GM12878 (cell line): ENCODE results near the gene TMEM244. TPM values are rescaled to one million over a fixed set of nuclear protein-coding genes. Genes with fewer than 3 reads are reported as not detected.
A peak's percentile ranks its signal among the peaks of the same experiment; 100 is the strongest.

Experiments
- CEBPB ChIP-seq, 2 experiments: fragments of 150-350 bp in 1 of 2; IDR thresholded peaks; 2 replicates each; pipeline ENCODE4 v1.6.1; 2012 to 2014; ENCODE audit warnings: low read depth in 2 of 2, low read length in 2 of 2, borderline replicate concordance in 1 of 2, inconsistent platforms in 1 of 2
- EP300 ChIP-seq, 2 experiments: fragments of 150-350 bp in 1 of 2; IDR thresholded peaks; 2 replicates each; pipeline ENCODE4 v1.6.1; 2011 to 2012; ENCODE audit warnings: low read depth in 2 of 2, low read length in 2 of 2, borderline replicate concordance in 1 of 2, improper control_type of control experiment in 1 of 2, inconsistent platforms in 1 of 2; ENCODE audit not compliant: control insufficient read depth in 1 of 2
- FOXM1 ChIP-seq: IDR thresholded peaks from 2 replicates; pipeline ENCODE4 v1.6.1; 2012; ENCODE audit warnings: low read depth, mild to moderate bottlenecking, inconsistent platforms, low read length, moderate library complexity
- MTA3 ChIP-seq: IDR thresholded peaks from 2 replicates; pipeline ENCODE4 v1.6.1; 2012; ENCODE audit warnings: low read length, inconsistent platforms, borderline replicate concordance
- NR2C2 ChIP-seq: IDR thresholded peaks from 2 replicates; pipeline ENCODE4 v1.6.1; 2011; ENCODE audit warnings: borderline replicate concordance, low read depth; ENCODE audit not compliant: control insufficient read depth, insufficient read length
- PAX8 ChIP-seq: fragments of 450-650 bp; IDR thresholded peaks from 2 replicates; pipeline ENCODE4 v1.6.1; 2017; ENCODE audit warnings: mild to moderate bottlenecking, moderate library complexity
- SMAD5 ChIP-seq: IDR thresholded peaks from 2 replicates; pipeline ENCODE4 v1.6.1; 2016; ENCODE audit warnings: antibody characterized with exemption, low read depth
- SP1 ChIP-seq: IDR thresholded peaks from one replicate; pipeline ENCODE4 v1.6.1; 2011; ENCODE audit warnings: low read depth, low read length
- SPI1 ChIP-seq: IDR thresholded peaks from 2 replicates; pipeline ENCODE4 v1.6.1; 2011; ENCODE audit warnings: low read depth, mild to moderate bottlenecking, low read length, moderate library complexity, borderline replicate concordance; ENCODE audit not compliant: insufficient read depth
- SRF ChIP-seq, 2 experiments: IDR thresholded peaks; 2 replicates each; pipeline ENCODE4 v1.6.1; 2011; ENCODE audit warnings: low read depth in 2 of 2, low read length in 2 of 2, mild to moderate bottlenecking in 1 of 2, moderate library complexity in 1 of 2
- SUZ12 ChIP-seq: fragments of 200-600 bp; sonication (generic); IDR thresholded peaks from one replicate; pipeline ENCODE4 v1.6.1; 2018; ENCODE audit warnings: antibody characterized with exemption, mild to moderate bottlenecking; ENCODE audit not compliant: unreplicated experiment
- TARDBP ChIP-seq: IDR thresholded peaks from 2 replicates; pipeline ENCODE4 v1.6.1; 2016; ENCODE audit warnings: borderline replicate concordance
- ZNF207 ChIP-seq: fragments of 450-650 bp; IDR thresholded peaks from 2 replicates; pipeline ENCODE4 v1.6.1; 2014; ENCODE audit warnings: antibody characterized with exemption, mild to moderate bottlenecking, borderline replicate concordance
- ZNF384 ChIP-seq: IDR thresholded peaks from 2 replicates; pipeline ENCODE4 v1.6.1; 2012; ENCODE audit warnings: low read depth, mild to moderate bottlenecking, low read length, improper control_type of control experiment, borderline replicate concordance
- ZNF622 ChIP-seq: fragments of 450-650 bp; IDR thresholded peaks from 2 replicates; pipeline ENCODE4 v1.6.1; 2017; ENCODE audit warnings: mild to moderate bottlenecking, inconsistent platforms
- polyA plus RNA-seq, 11 experiments: library from polyadenylated mRNA; depleted of rRNA in 4 of 11; unstranded in 6 of 11; stranded (reverse) in 5 of 11; fragments of >200 nt; fragmentation: Nextera tagmentation in 4 of 11; fragmentation: Illumina TruSeq in 1 of 11; extraction: Ambion mirVana in 4 of 11; extraction: Trizol in 1 of 11; gene quantifications; 1 replicate in 1 of 11; 2 replicates in 10 of 11; pipeline versions ENCODE4 v1.2.1 to v1.2.3, GENCODE V29; 2011 to 2016; ENCODE audit warnings: inconsistent platforms in 2 of 11, missing spikeins in 2 of 11, low read depth in 1 of 11
- total RNA-seq, 4 experiments: library from RNA; depleted of rRNA in 3 of 4; stranded (reverse); fragments of >200 nt in 3 of 4; fragmentation: Illumina TruSeq in 1 of 4; extraction: Trizol in 1 of 4; gene quantifications; 2 replicates each; pipeline versions ENCODE4 v1.2.1 to v1.2.3, GENCODE V29; 2013 to 2021
- TF ChIP-seq, protein P1 (sequence below): fragments of 450-650 bp; IDR thresholded peaks from 2 replicates; pipeline ENCODE4 v1.6.1; 2017; ENCODE audit warnings: mild to moderate bottlenecking, moderate library complexity
- TF ChIP-seq, protein P2 (sequence below): fragments of 450-650 bp; formaldehyde crosslinking; IDR thresholded peaks from 2 replicates; pipeline ENCODE4 v1.4.0; 2020; ENCODE audit warnings: mild to moderate bottlenecking, moderate library complexity
- TF ChIP-seq, protein P3 (sequence below): IDR thresholded peaks from 2 replicates; pipeline ENCODE4 v1.6.1; 2012; ENCODE audit warnings: low read depth, low read length, improper control_type of control experiment
- TF ChIP-seq, protein P4 (sequence below): fragments of 450-650 bp; IDR thresholded peaks from 2 replicates; pipeline ENCODE4 v1.6.1; 2016; ENCODE audit warnings: mild to moderate bottlenecking

The TMEM244 gene
- total and polyA plus RNA-seq, 10 of the 15 experiments (the other 5 are each of a cell fraction or from before 2014, with no cell fraction given): 0.14 TPM; not detected in 9

DNA sequence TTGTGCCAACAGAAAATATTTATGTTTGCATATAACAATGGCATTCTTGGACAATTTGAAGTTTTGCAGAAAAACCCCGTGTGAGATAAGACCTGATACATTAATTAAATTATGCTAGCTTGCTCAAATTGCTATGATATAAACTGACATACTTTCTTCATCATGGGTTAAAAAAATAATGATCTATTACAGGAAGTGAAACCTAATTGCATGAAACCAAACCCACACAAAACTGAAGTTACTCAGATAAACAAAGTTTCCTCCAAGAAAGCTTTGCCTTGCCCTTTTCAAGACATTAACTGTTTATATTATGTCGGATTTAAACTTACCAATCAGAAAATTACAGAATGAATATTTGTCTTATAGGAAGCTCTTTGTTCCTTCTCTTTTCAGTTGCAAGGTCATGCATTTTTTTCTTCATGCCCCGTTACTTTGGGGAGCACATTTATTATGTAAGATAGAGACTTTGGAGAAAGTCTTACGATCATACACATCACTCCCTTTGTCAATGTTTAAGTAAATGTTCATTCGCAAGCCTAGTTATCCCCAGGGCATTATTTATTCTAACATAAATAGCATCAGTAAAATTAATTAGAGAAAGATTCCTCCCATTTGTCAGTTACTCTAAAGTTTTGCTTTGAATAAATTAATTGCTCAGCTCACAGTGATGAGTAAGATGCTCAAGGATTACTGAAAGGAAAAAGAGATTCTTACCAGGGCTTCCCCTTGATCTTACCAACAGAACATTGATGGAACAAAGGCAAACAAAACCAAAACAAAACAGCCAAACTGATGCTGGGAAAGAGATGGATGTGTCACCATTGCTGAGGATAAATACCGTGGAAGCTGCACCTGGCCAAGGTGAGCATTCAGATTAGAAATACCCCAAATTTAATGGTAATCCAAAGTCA, 14.8 kb upstream of the TMEM244 start (continued):
- TF ChIP-seq SRF (IDR thresholded peaks at IDR 0.05; ENCODE audit: low read depth in 2 of 2, low read length in 2 of 2): no peak
- TF ChIP-seq EP300 (IDR thresholded peaks at IDR 0.05; ENCODE audit: borderline replicate concordance in 1 of 2, control insufficient read depth in 1 of 2, low read depth in 2 of 2, low read length in 2 of 2): peak in 1 of 2 experiments; percentile 71; a peak in 2 of 4 replicates
- peak; percentile 96 for TF ChIP-seq SPI1
- TF ChIP-seq SUZ12: no peak
- no peak for TF ChIP-seq ZNF207
- TF ChIP-seq TARDBP: no peak
- no peak for TF ChIP-seq PAX8
- no peak for TF ChIP-seq ZNF622
- peak; percentile 77; the same call in 1 of the 2 replicates for TF ChIP-seq FOXM1
- TF ChIP-seq, protein P1, sequence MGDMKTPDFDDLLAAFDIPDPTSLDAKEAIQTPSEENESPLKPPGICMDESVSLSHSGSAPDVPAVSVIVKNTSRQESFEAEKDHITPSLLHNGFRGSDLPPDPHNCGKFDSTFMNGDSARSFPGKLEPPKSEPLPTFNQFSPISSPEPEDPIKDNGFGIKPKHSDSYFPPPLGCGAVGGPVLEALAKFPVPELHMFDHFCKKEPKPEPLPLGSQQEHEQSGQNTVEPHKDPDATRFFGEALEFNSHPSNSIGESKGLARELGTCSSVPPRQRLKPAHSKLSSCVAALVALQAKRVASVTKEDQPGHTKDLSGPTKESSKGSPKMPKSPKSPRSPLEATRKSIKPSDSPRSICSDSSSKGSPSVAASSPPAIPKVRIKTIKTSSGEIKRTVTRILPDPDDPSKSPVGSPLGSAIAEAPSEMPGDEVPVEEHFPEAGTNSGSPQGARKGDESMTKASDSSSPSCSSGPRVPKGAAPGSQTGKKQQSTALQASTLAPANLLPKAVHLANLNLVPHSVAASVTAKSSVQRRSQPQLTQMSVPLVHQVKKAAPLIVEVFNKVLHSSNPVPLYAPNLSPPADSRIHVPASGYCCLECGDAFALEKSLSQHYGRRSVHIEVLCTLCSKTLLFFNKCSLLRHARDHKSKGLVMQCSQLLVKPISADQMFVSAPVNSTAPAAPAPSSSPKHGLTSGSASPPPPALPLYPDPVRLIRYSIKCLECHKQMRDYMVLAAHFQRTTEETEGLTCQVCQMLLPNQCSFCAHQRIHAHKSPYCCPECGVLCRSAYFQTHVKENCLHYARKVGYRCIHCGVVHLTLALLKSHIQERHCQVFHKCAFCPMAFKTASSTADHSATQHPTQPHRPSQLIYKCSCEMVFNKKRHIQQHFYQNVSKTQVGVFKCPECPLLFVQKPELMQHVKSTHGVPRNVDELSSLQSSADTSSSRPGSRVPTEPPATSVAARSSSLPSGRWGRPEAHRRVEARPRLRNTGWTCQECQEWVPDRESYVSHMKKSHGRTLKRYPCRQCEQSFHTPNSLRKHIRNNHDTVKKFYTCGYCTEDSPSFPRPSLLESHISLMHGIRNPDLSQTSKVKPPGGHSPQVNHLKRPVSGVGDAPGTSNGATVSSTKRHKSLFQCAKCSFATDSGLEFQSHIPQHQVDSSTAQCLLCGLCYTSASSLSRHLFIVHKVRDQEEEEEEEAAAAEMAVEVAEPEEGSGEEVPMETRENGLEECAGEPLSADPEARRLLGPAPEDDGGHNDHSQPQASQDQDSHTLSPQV: no peak
- no peak for TF ChIP-seq SMAD5
- no peak for TF ChIP-seq SP1
- TF ChIP-seq MTA3: no peak
- TF ChIP-seq, protein P2, sequence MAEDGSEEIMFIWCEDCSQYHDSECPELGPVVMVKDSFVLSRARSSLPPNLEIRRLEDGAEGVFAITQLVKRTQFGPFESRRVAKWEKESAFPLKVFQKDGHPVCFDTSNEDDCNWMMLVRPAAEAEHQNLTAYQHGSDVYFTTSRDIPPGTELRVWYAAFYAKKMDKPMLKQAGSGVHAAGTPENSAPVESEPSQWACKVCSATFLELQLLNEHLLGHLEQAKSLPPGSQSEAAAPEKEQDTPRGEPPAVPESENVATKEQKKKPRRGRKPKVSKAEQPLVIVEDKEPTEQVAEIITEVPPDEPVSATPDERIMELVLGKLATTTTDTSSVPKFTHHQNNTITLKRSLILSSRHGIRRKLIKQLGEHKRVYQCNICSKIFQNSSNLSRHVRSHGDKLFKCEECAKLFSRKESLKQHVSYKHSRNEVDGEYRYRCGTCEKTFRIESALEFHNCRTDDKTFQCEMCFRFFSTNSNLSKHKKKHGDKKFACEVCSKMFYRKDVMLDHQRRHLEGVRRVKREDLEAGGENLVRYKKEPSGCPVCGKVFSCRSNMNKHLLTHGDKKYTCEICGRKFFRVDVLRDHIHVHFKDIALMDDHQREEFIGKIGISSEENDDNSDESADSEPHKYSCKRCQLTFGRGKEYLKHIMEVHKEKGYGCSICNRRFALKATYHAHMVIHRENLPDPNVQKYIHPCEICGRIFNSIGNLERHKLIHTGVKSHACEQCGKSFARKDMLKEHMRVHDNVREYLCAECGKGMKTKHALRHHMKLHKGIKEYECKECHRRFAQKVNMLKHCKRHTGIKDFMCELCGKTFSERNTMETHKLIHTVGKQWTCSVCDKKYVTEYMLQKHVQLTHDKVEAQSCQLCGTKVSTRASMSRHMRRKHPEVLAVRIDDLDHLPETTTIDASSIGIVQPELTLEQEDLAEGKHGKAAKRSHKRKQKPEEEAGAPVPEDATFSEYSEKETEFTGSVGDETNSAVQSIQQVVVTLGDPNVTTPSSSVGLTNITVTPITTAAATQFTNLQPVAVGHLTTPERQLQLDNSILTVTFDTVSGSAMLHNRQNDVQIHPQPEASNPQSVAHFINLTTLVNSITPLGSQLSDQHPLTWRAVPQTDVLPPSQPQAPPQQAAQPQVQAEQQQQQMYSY (CRISPR knock-in tag): no peak
- TF ChIP-seq, protein P3, sequence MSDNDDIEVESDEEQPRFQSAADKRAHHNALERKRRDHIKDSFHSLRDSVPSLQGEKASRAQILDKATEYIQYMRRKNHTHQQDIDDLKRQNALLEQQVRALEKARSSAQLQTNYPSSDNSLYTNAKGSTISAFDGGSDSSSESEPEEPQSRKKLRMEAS: no peak
- no peak for TF ChIP-seq NR2C2
- no peak for TF ChIP-seq CEBPB (IDR thresholded peaks at IDR 0.05; ENCODE audit: borderline replicate concordance in 1 of 2, low read depth in 2 of 2, low read length in 2 of 2)
- TF ChIP-seq, protein P4, sequence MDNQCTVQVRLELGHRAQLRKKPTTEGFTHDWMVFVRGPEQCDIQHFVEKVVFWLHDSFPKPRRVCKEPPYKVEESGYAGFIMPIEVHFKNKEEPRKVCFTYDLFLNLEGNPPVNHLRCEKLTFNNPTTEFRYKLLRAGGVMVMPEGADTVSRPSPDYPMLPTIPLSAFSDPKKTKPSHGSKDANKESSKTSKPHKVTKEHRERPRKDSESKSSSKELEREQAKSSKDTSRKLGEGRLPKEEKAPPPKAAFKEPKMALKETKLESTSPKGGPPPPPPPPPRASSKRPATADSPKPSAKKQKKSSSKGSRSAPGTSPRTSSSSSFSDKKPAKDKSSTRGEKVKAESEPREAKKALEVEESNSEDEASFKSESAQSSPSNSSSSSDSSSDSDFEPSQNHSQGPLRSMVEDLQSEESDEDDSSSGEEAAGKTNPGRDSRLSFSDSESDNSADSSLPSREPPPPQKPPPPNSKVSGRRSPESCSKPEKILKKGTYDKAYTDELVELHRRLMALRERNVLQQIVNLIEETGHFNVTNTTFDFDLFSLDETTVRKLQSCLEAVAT: no peak
- TF ChIP-seq ZNF384: peak; percentile 48; the same call in 1 of the 2 replicates
